A673 (cell line): ENCODE data around the gene CROCC2. TPM values are rescaled to one million over a fixed set of nuclear protein-coding genes. Genes with fewer than 3 reads are reported as not detected.

Experiments used
- BruUV-seq: library from RNA; stranded (reverse); fragments of 400-500 nt; replicated peaks from 2 replicates; lab custom pipeline; 2021; lab: Mats Ljungman, UMichigan
- CTCF ChIA-PET: fragments of 300-600 bp; sonication (Branson Sonifier 250); formaldehyde crosslinking; loops from one replicate; lab custom pipeline; 2022; ENCODE audit warnings: antibody characterized with exemption; lab: Charles Lee
- POLR2A ChIA-PET: fragments of 300-600 bp; sonication (Branson Sonifier 250); formaldehyde crosslinking; loops from one replicate; lab custom pipeline; 2022; ENCODE audit warnings: antibody characterized with exemption; ENCODE audit not compliant: low non-redundant PET; lab: Charles Lee
- DNase-seq: peaks from one replicate; pipeline ENCODE4 v3.0.0-alpha.2; 2015; ENCODE audit warnings: low spot score
- H3K27ac ChIP-seq: fragments of 200-600 bp; sonication (generic); 2 replicates; pipeline ENCODE4 v1.5.1; 2016; ENCODE audit warnings: mixed run types, low read depth, mild to moderate bottlenecking, mixed read lengths, antibody characterized with exemption, low read length; ENCODE audit not compliant: poor library complexity, severe bottlenecking
- H3K27me3 ChIP-seq: fragments of 200-600 bp; sonication (generic); replicated peaks from 2 replicates; pipeline ENCODE4 v1.6.1; 2017; ENCODE audit warnings: mixed run types, low read depth, mild to moderate bottlenecking, mixed read lengths, antibody characterized with exemption, low read length; ENCODE audit not compliant: insufficient read depth, poor library complexity
- H3K36me3 ChIP-seq: fragments of 200-600 bp; sonication (generic); 2 replicates; pipeline ENCODE4 v1.6.1; 2016; ENCODE audit warnings: mixed run types, mild to moderate bottlenecking, mixed read lengths, antibody characterized with exemption, low read length; ENCODE audit not compliant: insufficient read depth, poor library complexity, severe bottlenecking
- H3K4me1 ChIP-seq: fragments of 200-600 bp; sonication (generic); 2 replicates; pipeline ENCODE4 v1.6.1; 2017; ENCODE audit warnings: mixed run types, mild to moderate bottlenecking, mixed read lengths, antibody characterized with exemption, low read length; ENCODE audit not compliant: insufficient read depth, poor library complexity, severe bottlenecking
- H3K4me3 ChIP-seq: fragments of 200-600 bp; sonication (generic); 2 replicates; pipeline ENCODE4 v1.5.1; 2016; ENCODE audit warnings: low read depth, mixed run types, mild to moderate bottlenecking, mixed read lengths, low read length; ENCODE audit not compliant: poor library complexity, severe bottlenecking
- H3K9me3 ChIP-seq: fragments of 200-600 bp; sonication (generic); 2 replicates; pipeline ENCODE4 v1.6.1; 2016; ENCODE audit warnings: mixed run types, low read depth, mild to moderate bottlenecking, mixed read lengths, antibody characterized with exemption, low read length; ENCODE audit not compliant: poor library complexity, severe bottlenecking
- CTCF ChIP-seq: fragments of 300-800, 200-600 bp; sonication (generic); conservative IDR thresholded peaks from 2 replicates; pipeline ENCODE4 v1.5.1; 2017; ENCODE audit warnings: low read depth, mild to moderate bottlenecking, antibody characterized with exemption, low read length, moderate library complexity, mixed read lengths
- EZH2 ChIP-seq: fragments of 200-600 bp; sonication (generic); IDR thresholded peaks from 2 replicates; pipeline ENCODE4 v1.6.1; 2017; ENCODE audit warnings: borderline replicate concordance, low read depth, mild to moderate bottlenecking, mixed read lengths, antibody characterized with exemption, low read length; ENCODE audit not compliant: poor library complexity, severe bottlenecking
- intact Hi-C: fragments of 100-400 bp; cut with micrococcal nuclease; formaldehyde crosslinking; loops from one replicate; pipeline ENCODE4 v1.10.0; 2022; ENCODE audit not compliant: unreplicated experiment
- total RNA-seq: library from RNA; stranded (reverse); gene quantifications from 2 replicates; pipeline ENCODE4 v1.2.3, GENCODE V29; 2021

CROCC2 gene
- total RNA-seq, 1 experiment from 2014 or later: not detected

- peaks cover 23% of the 10 kb centered on the region for H3K9me3 ChIP-seq
- no peaks in the 10 kb centered on the region for H3K27me3 ChIP-seq
- POLR2A ChIA-PET: no interaction called here
- no peak for DNase-seq
- peaks cover under 1% of the 10 kb centered on the region for H3K4me1 ChIP-seq
- no peak overlapping the region for H3K27ac ChIP-seq
- no TSS peak for BruUV-seq
- no peaks in the 10 kb centered on the region for H3K36me3 ChIP-seq
- TF ChIP-seq CTCF (no peak), EZH2 (no peak)
- CTCF ChIA-PET: no interaction called here
- intact Hi-C loops: no loop called here
- no peak overlapping the region for H3K4me3 ChIP-seq
Observed at GRCh38 chr2:241003830-241004564, 97.9 kb downstream of the CROCC2 start.

- no peak overlapping the region for H3K4me3 ChIP-seq
- CTCF ChIA-PET: no interaction called here
- DNase-seq: no peak
- intact Hi-C loops: no loop called here
- no peak overlapping the region for H3K27ac ChIP-seq
- peaks cover 23% of the 10 kb centered on the region for H3K9me3 ChIP-seq
- peaks cover 16% of the 10 kb centered on the region for H3K4me1 ChIP-seq
- no peaks in the 10 kb centered on the region for H3K36me3 ChIP-seq
- no peaks in the 10 kb centered on the region for H3K27me3 ChIP-seq
- TF ChIP-seq EZH2 (no peak), CTCF (no peak)
- POLR2A ChIA-PET: no interaction called here
- BruUV-seq: no TSS peak
Observed at GRCh38 chr2:241005569-241005968, 99.4 kb downstream of the CROCC2 start.

DNA sequence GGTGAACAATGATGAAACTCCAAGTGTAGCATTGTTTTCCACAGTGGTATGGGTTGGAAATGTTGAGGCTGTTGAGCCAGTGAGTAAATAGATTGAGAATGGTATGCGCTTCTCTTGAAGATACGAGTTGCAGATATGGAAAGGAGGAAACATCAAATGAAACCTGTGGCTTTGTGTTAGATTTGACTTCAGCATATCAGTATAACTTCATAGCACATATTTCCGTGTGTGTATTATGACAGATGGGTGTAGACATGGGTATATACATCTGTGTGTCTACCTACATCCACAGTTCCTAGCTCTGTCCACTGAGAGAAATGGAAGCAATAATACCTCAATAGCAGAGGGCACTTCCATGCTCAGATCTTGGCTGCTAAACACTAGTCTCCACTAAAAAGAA is 100.3 kb downstream of the CROCC2 start:
- Histone ChIP-seq H3K4me1 (peaks cover 24% of the 10 kb centered on the region), H3K4me3 (no peak overlapping the region), H3K36me3 (no peaks in the 10 kb centered on the region), H3K9me3 (peaks cover 23% of the 10 kb centered on the region), H3K27ac (no peak overlapping the region), H3K27me3 (no peaks in the 10 kb centered on the region)
- TF ChIP-seq CTCF: no peak
- no peak for TF ChIP-seq EZH2
- no peak for DNase-seq
- no TSS peak for BruUV-seq
- intact Hi-C loops: no loop called here
- ChIA-PET POLR2A (no interaction called here), CTCF (no interaction called here)
